HEK293 (cell line): ENCODE measurements around the gene CHST2.

Experiments
- CTCF ChIA-PET: fragments of 350-600 bp; formaldehyde crosslinking; extraction: SDS; loops from one replicate; lab custom pipeline; 2021; ENCODE audit warnings: antibody characterized with exemption; lab: Yijun Ruan, JAX
- POLR2A ChIA-PET: fragments of 300-600 bp; formaldehyde crosslinking; extraction: SDS; loops from one replicate; lab custom pipeline; 2020; ENCODE audit warnings: antibody characterized with exemption, inconsistent platforms; lab: Yijun Ruan, JAX
- H3K27ac ChIP-seq: fragments of 200-500 bp; sonication (Bioruptor generic); 2 replicates; pipeline ENCODE4 v1.5.1; 2014; ENCODE audit warnings: low read depth, low read length, control low read depth, inconsistent platforms; ENCODE audit errors: extremely low read depth
- H3K36me3 ChIP-seq, 2 experiments: fragments of 200-500 bp in 1 of 2; sonication (Bioruptor generic) in 1 of 2; 1 replicate in 1 of 2; 2 replicates in 1 of 2; pipeline ENCODE4 v1.5.1; 2014 to 2017; ENCODE audit warnings: inconsistent platforms in 2 of 2, low read length in 2 of 2; ENCODE audit not compliant: control insufficient read depth in 2 of 2, insufficient read depth in 1 of 2
- H3K4me1 ChIP-seq: fragments of 200-500 bp; sonication (Bioruptor generic); 2 replicates; pipeline ENCODE4 v1.5.1; 2014; ENCODE audit warnings: mild to moderate bottlenecking, low read length, inconsistent platforms; ENCODE audit not compliant: control insufficient read depth, insufficient read depth
- H3K4me3 ChIP-seq: 2 replicates; pipeline ENCODE4 v1.5.1; 2011; ENCODE audit warnings: low read depth, mild to moderate bottlenecking, control low read depth, low read length, moderate library complexity
- H3K9me3 ChIP-seq: fragments of 200-500 bp; sonication (Bioruptor generic); 2 replicates; pipeline ENCODE4 v1.5.1; 2014; ENCODE audit warnings: low read depth, low read length, inconsistent platforms; ENCODE audit not compliant: control insufficient read depth, insufficient read depth
- GLI4 ChIP-seq: fragments of 450-650 bp; formaldehyde crosslinking; IDR thresholded peaks from 2 replicates; pipeline ENCODE4 v1.5.1; 2016; ENCODE audit warnings: missing biosample characterization, missing genetic modification characterization
- GLIS2 ChIP-seq: fragments of 450-650 bp; formaldehyde crosslinking; IDR thresholded peaks from 2 replicates; pipeline ENCODE4 v1.5.1; 2016; ENCODE audit warnings: missing biosample characterization, missing genetic modification characterization
- OSR2 ChIP-seq: fragments of 450-650 bp; formaldehyde crosslinking; IDR thresholded peaks from 2 replicates; pipeline ENCODE4 v1.5.1; 2016; ENCODE audit warnings: missing biosample characterization, missing genetic modification characterization
- SALL2 ChIP-seq: fragments of 450-650 bp; formaldehyde crosslinking; IDR thresholded peaks from 2 replicates; pipeline ENCODE4 v1.5.0; 2017; ENCODE audit warnings: missing biosample characterization, mild to moderate bottlenecking, missing genetic modification characterization, borderline replicate concordance
- SP3 ChIP-seq: fragments of 450-650 bp; formaldehyde crosslinking; IDR thresholded peaks from 2 replicates; pipeline ENCODE4 v1.5.1; 2016; ENCODE audit warnings: missing biosample characterization, missing genetic modification characterization
- YY1 ChIP-seq: fragments of 450-650 bp; formaldehyde crosslinking; IDR thresholded peaks from 2 replicates; pipeline ENCODE4 v1.5.1; 2018; ENCODE audit warnings: missing biosample characterization, missing genetic modification characterization
- ZFP3 ChIP-seq: fragments of 450-650 bp; formaldehyde crosslinking; IDR thresholded peaks from 2 replicates; pipeline ENCODE4 v1.5.1; 2016; ENCODE audit warnings: low read depth, missing biosample characterization, missing genetic modification characterization
- ZFP41 ChIP-seq: fragments of 450-650 bp; formaldehyde crosslinking; IDR thresholded peaks from 2 replicates; pipeline ENCODE4 v1.5.1; 2016; ENCODE audit warnings: missing biosample characterization, missing genetic modification characterization, borderline replicate concordance
- ZFP69B ChIP-seq: fragments of 450-650 bp; formaldehyde crosslinking; IDR thresholded peaks from 2 replicates; pipeline ENCODE4 v1.5.1; 2016; ENCODE audit warnings: missing biosample characterization, missing genetic modification characterization
- ZNF146 ChIP-seq: fragments of 450-650 bp; formaldehyde crosslinking; IDR thresholded peaks from 2 replicates; pipeline ENCODE4 v1.5.1; 2016; ENCODE audit warnings: missing biosample characterization, missing genetic modification characterization
- ZNF175 ChIP-seq: fragments of 450-650 bp; formaldehyde crosslinking; IDR thresholded peaks from 2 replicates; pipeline ENCODE4 v1.5.1; 2016; ENCODE audit warnings: missing biosample characterization, missing genetic modification characterization
- ZNF202 ChIP-seq: fragments of 450-650 bp; formaldehyde crosslinking; IDR thresholded peaks from 2 replicates; pipeline ENCODE4 v1.5.1; 2016; ENCODE audit warnings: missing biosample characterization, missing genetic modification characterization, borderline replicate concordance
- ZNF302 ChIP-seq: fragments of 450-650 bp; formaldehyde crosslinking; IDR thresholded peaks from 2 replicates; pipeline ENCODE4 v1.5.1; 2016; ENCODE audit warnings: missing biosample characterization, missing genetic modification characterization, low read depth
- ZNF555 ChIP-seq: fragments of 450-650 bp; formaldehyde crosslinking; conservative IDR thresholded peaks from 2 replicates; pipeline ENCODE4 v1.5.1; 2017; ENCODE audit warnings: missing biosample characterization, mild to moderate bottlenecking, missing genetic modification characterization, inconsistent platforms
- ZNF768 ChIP-seq: fragments of 450-650 bp; formaldehyde crosslinking; IDR thresholded peaks from 2 replicates; pipeline ENCODE4 v1.5.1; 2018; ENCODE audit warnings: missing biosample characterization, mild to moderate bottlenecking, missing genetic modification characterization
- ZSCAN23 ChIP-seq: fragments of 450-650 bp; formaldehyde crosslinking; IDR thresholded peaks from 2 replicates; pipeline ENCODE4 v1.5.1; 2016; ENCODE audit warnings: missing biosample characterization, missing genetic modification characterization
- TF ChIP-seq, protein P1 (sequence below): IDR thresholded peaks from 2 replicates; pipeline ENCODE4 v1.6.1; 2011; ENCODE audit warnings: mild to moderate bottlenecking, low read depth, low read length, borderline replicate concordance
- TF ChIP-seq, protein P2 (sequence below): fragments of 450-650 bp; formaldehyde crosslinking; IDR thresholded peaks from 2 replicates; pipeline ENCODE4 v1.5.1; 2016; ENCODE audit warnings: missing biosample characterization, missing genetic modification characterization
- TF ChIP-seq, protein P3 (sequence below): fragments of 450-650 bp; formaldehyde crosslinking; IDR thresholded peaks from 2 replicates; pipeline ENCODE4 v1.5.1; 2016; ENCODE audit warnings: missing biosample characterization, missing genetic modification characterization
- TF ChIP-seq, protein P4 (sequence below): fragments of 450-650 bp; formaldehyde crosslinking; IDR thresholded peaks from 2 replicates; pipeline ENCODE4 v1.5.1; 2016; ENCODE audit warnings: missing biosample characterization, missing genetic modification characterization

The CHST2 gene

DNA sequence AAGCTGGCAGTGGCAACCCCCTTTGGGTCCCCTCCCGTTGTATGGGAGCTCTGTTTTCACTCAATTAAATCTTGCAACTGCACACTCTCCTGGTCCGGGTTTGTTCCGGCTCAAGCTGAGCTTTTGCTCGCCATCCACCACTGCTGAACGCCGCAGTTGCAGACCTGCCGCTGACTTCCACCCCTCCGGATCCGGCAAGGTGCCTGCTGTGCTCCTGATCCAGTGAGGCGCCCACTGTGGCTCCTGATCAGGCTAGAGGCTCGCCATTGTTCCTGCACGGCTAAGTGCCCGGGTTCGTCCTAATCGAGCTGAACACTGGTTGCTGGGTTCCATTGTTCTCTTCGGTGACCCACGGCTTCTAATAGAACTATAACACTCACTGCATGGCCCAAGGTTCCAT lies 22.8 kb downstream of the CHST2 start:
- CTCF ChIA-PET: no interaction called here

DNA sequence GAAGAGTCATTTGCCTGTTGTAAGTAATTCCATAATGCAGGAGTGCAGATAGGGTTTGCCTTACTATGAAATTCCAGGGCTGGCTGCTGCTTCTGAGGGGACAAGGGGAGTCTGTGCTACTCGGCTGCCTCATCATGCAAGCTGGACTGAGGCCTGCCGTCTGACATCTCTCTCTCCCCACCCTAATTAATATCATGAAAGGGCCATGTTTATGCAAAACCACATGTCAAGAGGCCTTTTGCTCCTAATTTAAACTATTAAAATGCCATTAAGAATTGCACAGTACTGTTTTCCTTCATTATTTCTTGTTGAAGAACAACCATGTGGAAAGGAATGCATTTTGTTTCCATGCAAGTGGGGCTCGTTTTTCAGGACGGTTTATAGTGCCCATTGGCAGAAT lies 26.3 kb downstream of the CHST2 start:
- TF ChIP-seq GLI4 (tag by site-specific recombination): no peak
- Histone ChIP-seq H3K27ac (no peak overlapping the region), H3K4me3 (no peak overlapping the region), H3K9me3 (no peaks in the 10 kb centered on the region), H3K4me1 (no peaks in the 10 kb centered on the region), H3K36me3 (no peaks in the 10 kb centered on the region)
- ChIA-PET POLR2A (no interaction called here), CTCF (no interaction called here)

More for the DNA sequence above, 22.8 kb downstream of the CHST2 start:
- TF ChIP-seq ZNF175 (tag by site-specific recombination) (no peak), ZSCAN23 (no peak), ZFP41 (tag by site-specific recombination) (no peak), ZNF146 (no peak)
- TF ChIP-seq, all 188 proteins: peak for 0
- Histone ChIP-seq H3K4me3 (no peak overlapping the region), H3K9me3 (no peaks in the 10 kb centered on the region), H3K4me1 (no peaks in the 10 kb centered on the region), H3K27ac (no peak overlapping the region), H3K36me3 (no peaks in the 10 kb centered on the region)
- POLR2A ChIA-PET: no interaction called here

DNA sequence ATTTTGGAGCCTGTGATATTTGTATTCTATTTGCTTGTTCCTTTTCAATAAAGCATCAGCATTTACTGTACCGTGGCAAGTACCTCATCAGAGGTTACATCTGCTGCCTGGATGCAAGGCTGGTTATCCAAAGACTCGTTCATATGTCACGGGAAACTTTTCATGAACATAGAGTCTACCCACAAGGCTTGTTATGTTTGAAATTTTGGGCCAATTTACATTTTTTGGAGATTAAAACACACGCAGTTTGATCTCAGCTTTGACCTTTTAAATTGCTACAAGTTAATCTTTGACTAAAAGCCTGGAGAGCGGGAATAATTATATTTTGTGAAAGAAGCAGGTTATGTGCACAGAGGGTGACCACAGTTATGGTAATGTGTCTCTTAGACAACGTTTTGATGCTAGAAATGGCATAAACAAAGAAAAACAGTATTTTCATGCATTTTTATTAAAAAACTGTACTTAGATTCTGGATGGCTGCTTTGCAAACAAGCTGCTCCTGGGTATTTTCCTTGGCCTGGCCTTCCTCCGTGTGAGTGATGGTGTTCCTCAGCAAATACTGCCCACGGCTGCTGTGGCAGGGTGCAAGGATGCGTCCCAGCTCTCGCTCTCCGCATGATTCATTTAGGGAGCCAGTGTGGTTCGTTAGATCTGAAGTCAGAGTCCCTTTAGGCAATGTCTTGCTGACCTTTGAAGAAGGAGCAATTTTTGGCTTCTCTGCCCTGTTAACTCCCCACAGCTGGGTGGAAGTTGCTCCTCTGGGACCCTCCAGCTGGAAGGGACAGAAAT lies 27.1 kb downstream of the CHST2 start:
- Histone ChIP-seq H3K4me1 (no peaks in the 10 kb centered on the region), H3K4me3 (no peak overlapping the region), H3K36me3 (no peaks in the 10 kb centered on the region), H3K9me3 (no peaks in the 10 kb centered on the region), H3K27ac (no peak overlapping the region)
- CTCF ChIA-PET: no interaction called here
- POLR2A ChIA-PET: no interaction called here
- TF ChIP-seq, protein P1, sequence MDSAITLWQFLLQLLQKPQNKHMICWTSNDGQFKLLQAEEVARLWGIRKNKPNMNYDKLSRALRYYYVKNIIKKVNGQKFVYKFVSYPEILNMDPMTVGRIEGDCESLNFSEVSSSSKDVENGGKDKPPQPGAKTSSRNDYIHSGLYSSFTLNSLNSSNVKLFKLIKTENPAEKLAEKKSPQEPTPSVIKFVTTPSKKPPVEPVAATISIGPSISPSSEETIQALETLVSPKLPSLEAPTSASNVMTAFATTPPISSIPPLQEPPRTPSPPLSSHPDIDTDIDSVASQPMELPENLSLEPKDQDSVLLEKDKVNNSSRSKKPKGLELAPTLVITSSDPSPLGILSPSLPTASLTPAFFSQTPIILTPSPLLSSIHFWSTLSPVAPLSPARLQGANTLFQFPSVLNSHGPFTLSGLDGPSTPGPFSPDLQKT: no peak
- TF ChIP-seq, protein P2, sequence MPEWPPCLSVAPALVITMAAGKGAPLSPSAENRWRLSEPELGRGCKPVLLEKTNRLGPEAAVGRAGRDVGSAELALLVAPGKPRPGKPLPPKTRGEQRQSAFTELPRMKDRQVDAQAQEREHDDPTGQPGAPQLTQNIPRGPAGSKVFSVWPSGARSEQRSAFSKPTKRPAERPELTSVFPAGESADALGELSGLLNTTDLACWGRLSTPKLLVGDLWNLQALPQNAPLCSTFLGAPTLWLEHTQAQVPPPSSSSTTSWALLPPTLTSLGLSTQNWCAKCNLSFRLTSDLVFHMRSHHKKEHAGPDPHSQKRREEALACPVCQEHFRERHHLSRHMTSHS (tag by site-specific recombination): no peak
- no peak for TF ChIP-seq YY1 (tag by site-specific recombination)
- TF ChIP-seq ZNF202 (tag by site-specific recombination): no peak
- no peak for TF ChIP-seq SALL2
- no peak for TF ChIP-seq OSR2 (tag by site-specific recombination)
- TF ChIP-seq, protein P3, sequence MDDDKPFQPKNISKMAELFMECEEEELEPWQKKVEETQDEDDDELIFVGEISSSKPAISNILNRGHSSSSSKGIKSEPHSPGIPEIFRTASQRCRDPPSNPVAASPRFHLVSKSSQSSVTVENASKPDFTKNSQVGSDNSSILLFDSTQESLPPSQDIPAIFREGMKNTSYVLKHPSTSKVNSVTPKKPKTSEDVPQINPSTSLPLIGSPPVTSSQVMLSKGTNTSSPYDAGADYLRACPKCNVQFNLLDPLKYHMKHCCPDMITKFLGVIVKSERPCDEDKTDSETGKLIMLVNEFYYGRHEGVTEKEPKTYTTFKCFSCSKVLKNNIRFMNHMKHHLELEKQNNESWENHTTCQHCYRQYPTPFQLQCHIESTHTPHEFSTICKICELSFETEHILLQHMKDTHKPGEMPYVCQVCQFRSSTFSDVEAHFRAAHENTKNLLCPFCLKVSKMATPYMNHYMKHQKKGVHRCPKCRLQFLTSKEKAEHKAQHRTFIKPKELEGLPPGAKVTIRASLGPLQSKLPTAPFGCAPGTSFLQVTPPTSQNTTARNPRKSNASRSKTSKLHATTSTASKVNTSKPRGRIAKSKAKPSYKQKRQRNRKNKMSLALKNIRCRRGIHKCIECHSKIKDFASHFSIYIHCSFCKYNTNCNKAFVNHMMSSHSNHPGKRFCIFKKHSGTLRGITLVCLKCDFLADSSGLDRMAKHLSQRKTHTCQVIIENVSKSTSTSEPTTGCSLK: no peak
- no peak for TF ChIP-seq ZNF768 (tag by site-specific recombination)
- TF ChIP-seq, protein P4, sequence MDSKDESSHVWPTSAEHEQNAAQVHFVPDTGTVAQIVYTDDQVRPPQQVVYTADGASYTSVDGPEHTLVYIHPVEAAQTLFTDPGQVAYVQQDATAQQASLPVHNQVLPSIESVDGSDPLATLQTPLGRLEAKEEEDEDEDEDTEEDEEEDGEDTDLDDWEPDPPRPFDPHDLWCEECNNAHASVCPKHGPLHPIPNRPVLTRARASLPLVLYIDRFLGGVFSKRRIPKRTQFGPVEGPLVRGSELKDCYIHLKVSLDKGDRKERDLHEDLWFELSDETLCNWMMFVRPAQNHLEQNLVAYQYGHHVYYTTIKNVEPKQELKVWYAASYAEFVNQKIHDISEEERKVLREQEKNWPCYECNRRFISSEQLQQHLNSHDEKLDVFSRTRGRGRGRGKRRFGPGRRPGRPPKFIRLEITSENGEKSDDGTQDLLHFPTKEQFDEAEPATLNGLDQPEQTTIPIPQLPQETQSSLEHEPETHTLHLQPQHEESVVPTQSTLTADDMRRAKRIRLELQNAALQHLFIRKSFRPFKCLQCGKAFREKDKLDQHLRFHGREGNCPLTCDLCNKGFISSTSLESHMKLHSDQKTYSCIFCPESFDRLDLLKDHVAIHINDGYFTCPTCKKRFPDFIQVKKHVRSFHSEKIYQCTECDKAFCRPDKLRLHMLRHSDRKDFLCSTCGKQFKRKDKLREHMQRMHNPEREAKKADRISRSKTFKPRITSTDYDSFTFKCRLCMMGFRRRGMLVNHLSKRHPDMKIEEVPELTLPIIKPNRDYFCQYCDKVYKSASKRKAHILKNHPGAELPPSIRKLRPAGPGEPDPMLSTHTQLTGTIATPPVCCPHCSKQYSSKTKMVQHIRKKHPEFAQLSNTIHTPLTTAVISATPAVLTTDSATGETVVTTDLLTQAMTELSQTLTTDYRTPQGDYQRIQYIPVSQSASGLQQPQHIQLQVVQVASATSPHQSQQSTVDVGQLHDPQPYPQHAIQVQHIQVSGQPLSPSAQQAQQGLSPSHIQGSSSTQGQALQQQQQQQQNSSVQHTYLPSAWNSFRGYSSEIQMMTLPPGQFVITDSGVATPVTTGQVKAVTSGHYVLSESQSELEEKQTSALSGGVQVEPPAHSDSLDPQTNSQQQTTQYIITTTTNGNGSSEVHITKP (tag by site-specific recombination): no peak
- no peak for TF ChIP-seq SP3 (tag by site-specific recombination)
- TF ChIP-seq ZNF555 (tag by site-specific recombination): no peak
- no peak for TF ChIP-seq ZFP3 (tag by site-specific recombination)
- TF ChIP-seq ZFP69B: no peak
- no peak for TF ChIP-seq GLIS2 (tag by site-specific recombination)
- no peak for TF ChIP-seq ZNF302 (tag by site-specific recombination)
- TF ChIP-seq, all 188 proteins: peak for 0
